SU-DHL-6 (cell line): ENCODE data around the gene RINT1.

ENCODE experiments used
- H2AFZ ChIP-seq: fragments of 200-600 bp; sonication (generic); 2 replicates; pipeline ENCODE4 v1.6.1; 2014; ENCODE audit warnings: low read depth, mild to moderate bottlenecking, moderate library complexity, mixed read lengths, antibody characterized with exemption, low read length; ENCODE audit not compliant: severe bottlenecking
- H3F3A ChIP-seq: fragments of 200-600 bp; shearing (Covaris generic); 2 replicates; pipeline ENCODE4 v1.6.0; 2016; ENCODE audit warnings: antibody characterized with exemption, mild to moderate bottlenecking; ENCODE audit not compliant: insufficient read depth
- H3K27ac ChIP-seq: fragments of 200-600 bp; sonication (generic); 2 replicates; pipeline ENCODE4 v1.5.1; 2016; ENCODE audit warnings: low read depth, mild to moderate bottlenecking, low read length, moderate library complexity, mixed read lengths
- H3K27me3 ChIP-seq: fragments of 200-600 bp; sonication (generic), shearing (Covaris generic); 2 replicates; pipeline ENCODE4 v1.6.0; 2014; ENCODE audit warnings: mild to moderate bottlenecking, low read length
- H3K36me3 ChIP-seq: fragments of 200-600 bp; sonication (generic); 2 replicates; pipeline ENCODE4 v1.6.1; 2014; ENCODE audit warnings: mild to moderate bottlenecking, low read length, mixed read lengths
- H3K4me2 ChIP-seq: fragments of 300-600, 200-600 bp; shearing (Covaris generic), sonication (generic); 2 replicates; pipeline ENCODE4 v1.6.0; 2014; ENCODE audit warnings: low read length, low read depth, mild to moderate bottlenecking; ENCODE audit not compliant: poor library complexity, severe bottlenecking
- H3K4me3 ChIP-seq: fragments of 200-600 bp; sonication (generic); 2 replicates; pipeline ENCODE4 v1.5.1; 2014; ENCODE audit warnings: antibody characterized with exemption, low read length, mild to moderate bottlenecking, mixed read lengths; ENCODE audit not compliant: insufficient read depth, poor library complexity, severe bottlenecking
- H3K79me2 ChIP-seq: fragments of 200-600 bp; sonication (generic); 2 replicates; pipeline ENCODE4 v1.6.1; 2014; ENCODE audit warnings: mild to moderate bottlenecking, low read length, moderate library complexity; ENCODE audit not compliant: insufficient read depth
- H3K9ac ChIP-seq: fragments of 200-600 bp; sonication (generic); 2 replicates; pipeline ENCODE4 v1.7.0; 2014; ENCODE audit warnings: mild to moderate bottlenecking, low read length
- H3K9me2 ChIP-seq: fragments of 200-600 bp; sonication (generic); replicated peaks from 2 replicates; pipeline ENCODE4 v1.6.1; 2014; ENCODE audit warnings: low read length; ENCODE audit not compliant: insufficient read depth
- H3K9me3 ChIP-seq: fragments of 200-600 bp; sonication (generic); 2 replicates; pipeline ENCODE4 v1.6.1; 2014; ENCODE audit warnings: low read length, mixed read lengths; ENCODE audit not compliant: insufficient read depth
- H4K20me1 ChIP-seq: fragments of 200-600 bp; sonication (generic); 2 replicates; pipeline ENCODE4 v1.6.1; 2014; ENCODE audit warnings: low read depth, mild to moderate bottlenecking, antibody characterized with exemption, low read length, moderate library complexity, mixed read lengths
- CTCF ChIP-seq: fragments of 200-600 bp; sonication (generic); IDR thresholded peaks from one replicate; pipeline ENCODE4 v1.5.1; 2017; ENCODE audit warnings: antibody characterized with exemption, mild to moderate bottlenecking, low read length, moderate library complexity; ENCODE audit not compliant: insufficient read depth, poor library complexity, severe bottlenecking
- EZH2phosphoT487 ChIP-seq: fragments of 200-600 bp; sonication (generic), shearing (Covaris generic); conservative IDR thresholded peaks from 2 replicates; pipeline ENCODE4 v1.6.1; 2018; ENCODE audit warnings: mild to moderate bottlenecking, antibody characterized with exemption, low read length, moderate library complexity, mixed read lengths

The RINT1 gene

GRCh38 chr7:105583061-105583460 lies 51.1 kb downstream of the RINT1 start:
- Histone ChIP-seq H3K9me3 (no peaks in the 10 kb centered on the region), H3K79me2 (no peaks in the 10 kb centered on the region), H3K27me3 (no peaks in the 10 kb centered on the region), H2AFZ (no peak overlapping the region), H3F3A (no peaks in the 10 kb centered on the region), H3K4me2 (no peak overlapping the region), H3K27ac (no peak overlapping the region), H3K36me3 (no peaks in the 10 kb centered on the region), H4K20me1 (no peaks in the 10 kb centered on the region), H3K9me2 (no peaks in the 10 kb centered on the region), H3K9ac (no peak overlapping the region), H3K4me3 (no peak overlapping the region)
- TF ChIP-seq CTCF (no peak), EZH2phosphoT487 (no peak)

DNA sequence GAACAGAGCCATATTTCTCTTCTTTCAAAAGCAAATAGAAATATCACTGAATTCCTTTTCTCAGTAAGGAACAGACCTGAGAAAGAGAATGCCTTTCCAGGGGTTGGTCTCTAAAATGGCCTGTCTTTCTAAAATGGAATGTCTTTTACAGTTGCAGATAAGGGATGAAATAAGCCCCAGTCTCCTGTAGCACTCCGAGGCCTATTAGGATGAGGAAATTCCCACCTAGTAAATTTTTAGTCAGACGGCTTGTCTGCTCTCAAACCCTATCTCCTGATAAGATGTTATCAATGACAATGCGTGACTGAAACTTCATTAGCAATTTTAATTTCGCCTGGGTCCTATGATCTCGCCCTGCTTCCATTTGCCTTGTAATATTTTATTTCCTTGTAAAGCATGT lies 52.2 kb downstream of the RINT1 start:
- Histone ChIP-seq H4K20me1 (no peaks in the 10 kb centered on the region), H3K9ac (no peak overlapping the region), H3K27me3 (no peaks in the 10 kb centered on the region), H3K9me2 (no peaks in the 10 kb centered on the region), H3K27ac (no peak overlapping the region), H3K9me3 (no peaks in the 10 kb centered on the region), H3K4me3 (no peak overlapping the region), H3F3A (no peaks in the 10 kb centered on the region), H3K79me2 (no peaks in the 10 kb centered on the region), H3K4me2 (no peak overlapping the region), H3K36me3 (no peaks in the 10 kb centered on the region), H2AFZ (no peak overlapping the region)
- no peak for TF ChIP-seq EZH2phosphoT487
- no peak for TF ChIP-seq CTCF

GRCh38 chr7:105585850-105586500 lies 54.0 kb downstream of the RINT1 start:
- H3K4me3 ChIP-seq, result no peak overlapping the region

More at GRCh38 chr7:105585850-105586500, 54.0 kb downstream of the RINT1 start:
- no peak overlapping the region for H2AFZ ChIP-seq
- no peaks in the 10 kb centered on the region for H3K36me3 ChIP-seq
- H3K9ac ChIP-seq, result no peak overlapping the region
- H3F3A ChIP-seq, result no peaks in the 10 kb centered on the region
- H3K79me2 ChIP-seq, result no peaks in the 10 kb centered on the region
- no peak overlapping the region for H3K27ac ChIP-seq
- H3K9me2 ChIP-seq, result no peaks in the 10 kb centered on the region
- no peaks in the 10 kb centered on the region for H4K20me1 ChIP-seq
- H3K9me3 ChIP-seq, result no peaks in the 10 kb centered on the region
- H3K27me3 ChIP-seq, result no peaks in the 10 kb centered on the region
- no peak overlapping the region for H3K4me2 ChIP-seq
- TF ChIP-seq EZH2phosphoT487 (no peak), CTCF (no peak)
